DMS153 treated with DMSO at 0.1 percent for 48 hours (cell line): ENCODE data around the gene C20orf96.
"Not testable (repeated sequence)": the region's sequence is repeated elsewhere in the genome, so short reads cannot be mapped to it uniquely, and the experiment has no call there.

ENCODE experiments used
- DNase-seq: peaks from one replicate; lab custom pipeline; 2025; ENCODE audit not compliant: unreplicated experiment; lab: John Stamatoyannopoulos, UW

Gene C20orf96

GRCh38 chr20:242905-243304 is 47.6 kb downstream of the C20orf96 start:
- no peak for DNase-seq

- DNase-seq: no peak
Measured at GRCh38 chr20:237929-238328, 52.6 kb downstream of the C20orf96 start.

DNA sequence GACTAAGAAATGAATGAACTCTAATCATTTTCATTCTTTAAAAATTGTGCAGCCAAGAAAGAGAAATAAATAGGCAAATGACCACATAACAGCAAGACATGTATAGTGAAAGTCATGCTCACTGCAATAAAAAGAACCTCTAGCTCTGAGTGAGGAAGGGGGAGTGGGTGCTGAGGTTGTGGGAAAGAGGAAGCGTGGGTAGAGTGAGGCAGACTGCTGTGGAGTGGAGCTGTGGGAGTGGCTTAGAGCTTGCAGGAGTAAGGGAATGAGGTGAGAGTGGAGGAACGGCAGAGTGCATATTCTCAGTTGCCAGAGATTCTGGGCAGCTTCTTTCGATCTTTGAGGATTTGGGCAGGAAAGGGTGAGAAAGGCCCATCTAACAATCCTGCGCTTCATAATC is 53.1 kb downstream of the C20orf96 start:
- DNase-seq: no peak

GRCh38 chr20:235891-236290 is 54.7 kb downstream of the C20orf96 start:
- no peak for DNase-seq

GRCh38 chr20:227439-228105 is 63.0 kb downstream of the C20orf96 start:
- DNase-seq: no peak

GRCh38 chr20:226958-227357 is 63.6 kb downstream of the C20orf96 start, which contains the start of gene DEFB129:
TSS of gene DEFB129 (plus strand) at chr20:227258. CDS start at chr20:227289, 31 bp downstream.
- DNase-seq: no peak

GRCh38 chr20:225879-226278 is 64.7 kb downstream of the C20orf96 start:
- not testable (repeated sequence) for DNase-seq

DNA sequence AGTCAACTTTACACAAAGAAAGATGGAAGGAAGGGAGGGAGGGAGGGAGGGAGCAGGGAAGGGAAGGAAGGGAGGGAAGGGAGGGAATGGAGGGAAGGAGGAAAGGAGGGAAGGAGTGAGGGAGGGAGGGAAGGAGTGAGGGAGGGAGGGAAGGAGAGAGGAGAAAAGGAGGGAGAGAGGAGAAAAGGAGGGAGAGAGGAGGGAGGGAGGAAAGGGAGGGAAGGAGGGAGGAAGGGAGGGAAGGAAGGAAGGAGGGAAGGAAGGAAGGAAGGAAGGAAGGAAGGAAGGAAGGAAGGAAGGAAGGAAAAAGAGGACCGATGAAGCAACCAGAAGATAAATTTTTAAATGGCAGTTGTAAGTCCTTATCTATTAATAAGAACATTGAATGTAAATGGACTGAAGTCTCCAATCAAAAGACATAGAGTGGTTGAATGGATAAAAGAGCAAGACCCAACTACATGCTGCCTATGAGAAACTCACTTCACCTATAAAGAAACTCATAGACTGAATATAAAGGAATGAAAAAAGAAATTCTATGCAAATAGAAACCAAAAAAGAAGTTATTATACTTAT is 69.2 kb downstream of the C20orf96 start:
- no peak for DNase-seq
